Measurements from ENCODE around the gene CD164L2.

The CD164L2 gene

DNA sequence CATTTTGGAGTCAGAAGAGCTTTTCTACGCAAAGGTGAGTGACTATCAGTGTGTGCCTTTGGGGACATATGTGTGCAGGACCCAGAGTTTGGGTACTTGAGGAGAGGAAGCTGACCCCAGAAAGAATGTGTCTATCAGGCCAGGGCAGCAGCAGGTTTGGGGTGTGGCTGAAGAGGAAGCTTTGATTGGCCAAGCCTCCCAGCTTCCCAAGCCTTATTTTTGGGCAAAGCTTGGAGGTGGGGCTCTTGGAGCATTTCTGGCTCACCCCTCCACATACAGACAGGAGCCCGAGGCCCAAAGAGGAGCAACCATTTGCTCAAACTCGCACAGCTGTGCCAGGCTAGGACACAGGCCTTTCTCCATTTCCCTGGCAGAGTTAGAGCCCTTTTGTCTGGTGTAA is 14.0 kb upstream of the CD164L2 start:
- Histone ChIP-seq H3K36me3 (ENCODE audit: low read length) (no peaks in the 10 kb centered on the region), H3K79me2 (ENCODE audit: insufficient read depth, low read length) (no peaks in the 10 kb centered on the region), H3K9me2 (replicated peaks; ENCODE audit: insufficient read depth, low read length) (no peaks in the 10 kb centered on the region), H2AFZ (ENCODE audit: low read depth, low read length, severe bottlenecking) (no peak overlapping the region), H3K9ac (ENCODE audit: low read length) (no peak overlapping the region), H3F3A (ENCODE audit: insufficient read depth) (no peaks in the 10 kb centered on the region), H3K27ac (ENCODE audit: low read depth, low read length) (no peak overlapping the region), H4K20me1 (ENCODE audit: low read depth, low read length) (no peaks in the 10 kb centered on the region), H3K4me2 (ENCODE audit: low read depth, low read length, poor library complexity, severe bottlenecking) (no peak overlapping the region), H3K27me3 (ENCODE audit: low read length) (no peaks in the 10 kb centered on the region), H3K4me3 (ENCODE audit: insufficient read depth, low read length, poor library complexity, severe bottlenecking) (no peak overlapping the region), H3K9me3 (ENCODE audit: insufficient read depth, low read length) (no peaks in the 10 kb centered on the region)
- TF ChIP-seq, protein P1, sequence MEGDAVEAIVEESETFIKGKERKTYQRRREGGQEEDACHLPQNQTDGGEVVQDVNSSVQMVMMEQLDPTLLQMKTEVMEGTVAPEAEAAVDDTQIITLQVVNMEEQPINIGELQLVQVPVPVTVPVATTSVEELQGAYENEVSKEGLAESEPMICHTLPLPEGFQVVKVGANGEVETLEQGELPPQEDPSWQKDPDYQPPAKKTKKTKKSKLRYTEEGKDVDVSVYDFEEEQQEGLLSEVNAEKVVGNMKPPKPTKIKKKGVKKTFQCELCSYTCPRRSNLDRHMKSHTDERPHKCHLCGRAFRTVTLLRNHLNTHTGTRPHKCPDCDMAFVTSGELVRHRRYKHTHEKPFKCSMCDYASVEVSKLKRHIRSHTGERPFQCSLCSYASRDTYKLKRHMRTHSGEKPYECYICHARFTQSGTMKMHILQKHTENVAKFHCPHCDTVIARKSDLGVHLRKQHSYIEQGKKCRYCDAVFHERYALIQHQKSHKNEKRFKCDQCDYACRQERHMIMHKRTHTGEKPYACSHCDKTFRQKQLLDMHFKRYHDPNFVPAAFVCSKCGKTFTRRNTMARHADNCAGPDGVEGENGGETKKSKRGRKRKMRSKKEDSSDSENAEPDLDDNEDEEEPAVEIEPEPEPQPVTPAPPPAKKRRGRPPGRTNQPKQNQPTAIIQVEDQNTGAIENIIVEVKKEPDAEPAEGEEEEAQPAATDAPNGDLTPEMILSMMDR (IDR thresholded peaks at IDR 0.05; ENCODE audit: insufficient read depth, low read length, poor library complexity, severe bottlenecking), result no peak
- TF ChIP-seq EZH2phosphoT487 (conservative IDR thresholded peaks at IDR 0.05; ENCODE audit: low read length), result no peak

DNA sequence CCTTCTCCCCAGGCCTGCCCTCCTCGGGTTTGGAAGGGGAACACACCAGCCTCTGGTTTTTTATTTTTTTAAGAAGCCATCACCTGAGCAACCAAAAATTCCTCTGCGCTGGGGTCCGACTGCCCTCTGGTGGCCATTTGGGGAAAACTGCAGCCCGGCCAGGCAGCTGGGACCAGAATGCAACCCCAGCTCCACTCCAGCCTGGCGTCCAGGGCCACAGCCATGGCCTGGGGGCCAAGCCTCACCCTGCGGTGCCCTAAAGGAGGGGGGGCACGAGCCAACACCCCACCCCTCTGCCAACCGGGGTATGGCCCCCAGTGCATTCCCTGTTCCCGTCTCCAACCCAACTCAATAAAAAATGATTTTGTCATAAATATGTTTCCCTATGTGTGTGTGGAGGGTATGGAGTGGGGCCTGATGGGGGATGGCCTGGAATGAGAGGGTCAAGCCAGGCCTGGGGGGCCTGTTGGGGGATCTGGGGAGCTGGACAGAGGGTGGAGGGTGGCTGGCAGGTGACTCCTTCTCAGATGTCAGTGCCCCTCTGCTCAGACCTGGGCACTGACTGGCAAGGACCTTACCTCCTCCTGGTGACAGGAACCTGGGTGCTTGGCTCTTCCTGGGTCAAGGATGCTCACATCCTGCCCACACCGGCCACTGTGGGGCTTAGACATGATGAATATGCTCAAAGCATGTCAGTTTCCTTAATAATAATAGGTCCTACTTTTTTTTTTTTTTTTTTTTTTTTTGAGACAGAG is 12.5 kb upstream of the CD164L2 start:
- H3K9me2 ChIP-seq (replicated peaks; ENCODE audit: insufficient read depth, low read length), result no peaks in the 10 kb centered on the region
- H3F3A ChIP-seq (ENCODE audit: insufficient read depth), result no peaks in the 10 kb centered on the region
- H3K27me3 ChIP-seq (ENCODE audit: low read length), result no peaks in the 10 kb centered on the region
- no peaks in the 10 kb centered on the region for H4K20me1 ChIP-seq (ENCODE audit: low read depth, low read length)
- H3K9me3 ChIP-seq (ENCODE audit: insufficient read depth, low read length), result no peaks in the 10 kb centered on the region
- H3K79me2 ChIP-seq (ENCODE audit: insufficient read depth, low read length), result no peaks in the 10 kb centered on the region
- no peak overlapping the region for H3K4me3 ChIP-seq (ENCODE audit: insufficient read depth, low read length, poor library complexity, severe bottlenecking)
- no peaks in the 10 kb centered on the region for H3K36me3 ChIP-seq (ENCODE audit: low read length)
- TF ChIP-seq EZH2phosphoT487 (conservative IDR thresholded peaks at IDR 0.05; ENCODE audit: low read length), result no peak
- TF ChIP-seq, protein P1 (IDR thresholded peaks at IDR 0.05; ENCODE audit: insufficient read depth, low read length, poor library complexity, severe bottlenecking), result peak; percentile 97
- no peak overlapping the region for H3K9ac ChIP-seq (ENCODE audit: low read length)
- no peak overlapping the region for H3K4me2 ChIP-seq (ENCODE audit: low read depth, low read length, poor library complexity, severe bottlenecking)
- no peak overlapping the region for H2AFZ ChIP-seq (ENCODE audit: low read depth, low read length, severe bottlenecking)
- H3K27ac ChIP-seq (ENCODE audit: low read depth, low read length), result no peak overlapping the region

DNA sequence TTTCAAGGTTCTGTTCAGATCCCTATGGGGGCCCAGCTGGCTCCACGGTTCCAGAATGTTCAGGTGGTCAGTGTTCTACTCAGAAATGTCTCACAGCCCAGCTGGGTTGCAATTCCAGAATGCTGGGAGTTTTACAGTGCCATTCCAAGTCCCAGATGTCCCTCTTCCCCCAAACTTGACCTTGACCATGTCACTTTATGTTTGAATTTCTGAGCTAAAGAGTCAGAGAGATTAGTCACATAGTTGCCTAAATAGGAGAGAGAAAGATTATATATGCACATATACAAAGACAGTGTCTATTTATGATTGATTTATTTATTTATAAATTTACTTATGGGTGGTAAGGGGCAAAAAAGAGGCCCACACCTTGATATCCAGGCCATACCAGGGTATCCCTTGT is 11.8 kb upstream of the CD164L2 start:
- Histone ChIP-seq H4K20me1 (ENCODE audit: low read depth, low read length) (no peaks in the 10 kb centered on the region), H3K79me2 (ENCODE audit: insufficient read depth, low read length) (no peaks in the 10 kb centered on the region), H3K36me3 (ENCODE audit: low read length) (no peaks in the 10 kb centered on the region), H3K9ac (ENCODE audit: low read length) (no peak overlapping the region), H3K4me2 (ENCODE audit: low read depth, low read length, poor library complexity, severe bottlenecking) (no peak overlapping the region), H3K27ac (ENCODE audit: low read depth, low read length) (no peak overlapping the region), H3K9me2 (replicated peaks; ENCODE audit: insufficient read depth, low read length) (no peaks in the 10 kb centered on the region), H3K4me3 (ENCODE audit: insufficient read depth, low read length, poor library complexity, severe bottlenecking) (no peak overlapping the region), H3K9me3 (ENCODE audit: insufficient read depth, low read length) (no peaks in the 10 kb centered on the region), H3F3A (ENCODE audit: insufficient read depth) (no peaks in the 10 kb centered on the region), H2AFZ (ENCODE audit: low read depth, low read length, severe bottlenecking) (no peak overlapping the region), H3K27me3 (ENCODE audit: low read length) (no peaks in the 10 kb centered on the region)
- TF ChIP-seq EZH2phosphoT487 (conservative IDR thresholded peaks at IDR 0.05; ENCODE audit: low read length), result no peak
- TF ChIP-seq, protein P1 (IDR thresholded peaks at IDR 0.05; ENCODE audit: insufficient read depth, low read length, poor library complexity, severe bottlenecking), result no peak

Measured in SU-DHL-6 (cell line).